ENCODE measurements around the gene PAQR8. TPM values are rescaled to one million over a fixed set of nuclear protein-coding genes. Genes with fewer than 3 reads are reported as not detected.
A peak's percentile ranks its signal among the peaks of the same experiment; 100 is the strongest.

PAQR8 gene
- total RNA-seq, 1 experiment from 2014 or later: 3.7 TPM

- TF ChIP-seq, protein P1, sequence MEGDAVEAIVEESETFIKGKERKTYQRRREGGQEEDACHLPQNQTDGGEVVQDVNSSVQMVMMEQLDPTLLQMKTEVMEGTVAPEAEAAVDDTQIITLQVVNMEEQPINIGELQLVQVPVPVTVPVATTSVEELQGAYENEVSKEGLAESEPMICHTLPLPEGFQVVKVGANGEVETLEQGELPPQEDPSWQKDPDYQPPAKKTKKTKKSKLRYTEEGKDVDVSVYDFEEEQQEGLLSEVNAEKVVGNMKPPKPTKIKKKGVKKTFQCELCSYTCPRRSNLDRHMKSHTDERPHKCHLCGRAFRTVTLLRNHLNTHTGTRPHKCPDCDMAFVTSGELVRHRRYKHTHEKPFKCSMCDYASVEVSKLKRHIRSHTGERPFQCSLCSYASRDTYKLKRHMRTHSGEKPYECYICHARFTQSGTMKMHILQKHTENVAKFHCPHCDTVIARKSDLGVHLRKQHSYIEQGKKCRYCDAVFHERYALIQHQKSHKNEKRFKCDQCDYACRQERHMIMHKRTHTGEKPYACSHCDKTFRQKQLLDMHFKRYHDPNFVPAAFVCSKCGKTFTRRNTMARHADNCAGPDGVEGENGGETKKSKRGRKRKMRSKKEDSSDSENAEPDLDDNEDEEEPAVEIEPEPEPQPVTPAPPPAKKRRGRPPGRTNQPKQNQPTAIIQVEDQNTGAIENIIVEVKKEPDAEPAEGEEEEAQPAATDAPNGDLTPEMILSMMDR (conservative IDR thresholded peaks at IDR 0.05): no peak
- no peak for TF ChIP-seq EZH2 (IDR thresholded peaks at IDR 0.05; ENCODE audit: low read depth)
- Histone ChIP-seq H3F3A (ENCODE audit: insufficient read depth, low read depth) (peaks cover 3% of the 10 kb centered on the region; the same call in 1 of the 2 replicates), H3K36me3 (ENCODE audit: low read depth) (no peaks in the 10 kb centered on the region), H3K27me3 (ENCODE audit: insufficient read depth, low read depth) (no peaks in the 10 kb centered on the region), H3K27ac (no peak overlapping the region), H3K4me2 (no peak overlapping the region), H3K79me2 (ENCODE audit: low read depth) (no peaks in the 10 kb centered on the region), H3K9me3 (ENCODE audit: insufficient read depth, low read depth) (no peaks in the 10 kb centered on the region), H3K4me3 (no peak overlapping the region), H3K4me1 (replicated peaks; ENCODE audit: insufficient read depth) (peaks cover 9% of the 10 kb centered on the region), H4K20me1 (ENCODE audit: insufficient read depth) (no peaks in the 10 kb centered on the region), H3K9me2 (ENCODE audit: insufficient read depth) (no peaks in the 10 kb centered on the region), H2AFZ (no peak overlapping the region)
- intact Hi-C loops (cut with micrococcal nuclease; ENCODE audit: unreplicated experiment): no loop called here
- no peak for DNase-seq
- no TSS peak for BruUV-seq (replicated peaks)
- POLR2A ChIA-PET (ENCODE audit: unreplicated experiment): no interaction called here
- CTCF ChIA-PET: no interaction called here
Observed at GRCh38 chr6:52328729-52329128, 33.2 kb upstream of the PAQR8 start.

DNA sequence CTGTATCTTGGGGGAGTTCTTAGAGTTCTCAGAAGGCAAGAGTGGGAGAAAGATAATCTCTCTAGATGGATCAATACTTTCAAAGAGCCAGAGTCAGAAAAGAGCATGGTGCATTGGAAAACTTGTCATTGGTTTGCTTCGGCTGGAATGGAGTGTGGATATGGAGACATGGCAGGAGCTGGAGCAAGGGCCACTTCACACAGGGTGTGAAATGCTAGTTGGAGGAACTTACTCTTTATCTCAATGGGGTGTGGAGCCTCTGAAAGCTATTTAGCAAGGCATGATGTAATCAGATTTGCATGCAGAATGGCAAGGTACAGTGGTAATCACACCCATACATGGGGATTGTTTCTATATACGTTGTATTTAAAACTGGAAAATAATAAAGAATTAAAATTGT lies 31.5 kb upstream of the PAQR8 start:
- no TSS peak for BruUV-seq (replicated peaks)
- intact Hi-C loops (cut with micrococcal nuclease; ENCODE audit: unreplicated experiment): no loop called here
- Histone ChIP-seq H3K79me2 (ENCODE audit: low read depth) (no peaks in the 10 kb centered on the region), H3K4me1 (replicated peaks; ENCODE audit: insufficient read depth) (peaks cover 23% of the 10 kb centered on the region), H3F3A (ENCODE audit: insufficient read depth, low read depth) (peaks cover 11% of the 10 kb centered on the region; the same call in 1 of the 2 replicates), H3K36me3 (ENCODE audit: low read depth) (no peaks in the 10 kb centered on the region), H3K4me3 (no peak overlapping the region), H3K9me2 (ENCODE audit: insufficient read depth) (no peaks in the 10 kb centered on the region), H3K4me2 (no peak overlapping the region), H3K27ac (no peak overlapping the region), H3K9me3 (ENCODE audit: insufficient read depth, low read depth) (no peaks in the 10 kb centered on the region), H3K27me3 (ENCODE audit: insufficient read depth, low read depth) (no peaks in the 10 kb centered on the region), H2AFZ (no peak overlapping the region), H4K20me1 (ENCODE audit: insufficient read depth) (no peaks in the 10 kb centered on the region)
- TF ChIP-seq, protein P1 (conservative IDR thresholded peaks at IDR 0.05): no peak
- no peak for TF ChIP-seq EZH2 (IDR thresholded peaks at IDR 0.05; ENCODE audit: low read depth)
- DNase-seq: peak in 1 of 2 experiments; percentile 45
- ChIA-PET POLR2A (ENCODE audit: unreplicated experiment) (interaction anchor here (0.6 kb wide), 1 partner anchor 77 kb away, joined by 17 read pairs; no protein-coding TSS in a partner anchor), CTCF (no interaction called here)

DNA sequence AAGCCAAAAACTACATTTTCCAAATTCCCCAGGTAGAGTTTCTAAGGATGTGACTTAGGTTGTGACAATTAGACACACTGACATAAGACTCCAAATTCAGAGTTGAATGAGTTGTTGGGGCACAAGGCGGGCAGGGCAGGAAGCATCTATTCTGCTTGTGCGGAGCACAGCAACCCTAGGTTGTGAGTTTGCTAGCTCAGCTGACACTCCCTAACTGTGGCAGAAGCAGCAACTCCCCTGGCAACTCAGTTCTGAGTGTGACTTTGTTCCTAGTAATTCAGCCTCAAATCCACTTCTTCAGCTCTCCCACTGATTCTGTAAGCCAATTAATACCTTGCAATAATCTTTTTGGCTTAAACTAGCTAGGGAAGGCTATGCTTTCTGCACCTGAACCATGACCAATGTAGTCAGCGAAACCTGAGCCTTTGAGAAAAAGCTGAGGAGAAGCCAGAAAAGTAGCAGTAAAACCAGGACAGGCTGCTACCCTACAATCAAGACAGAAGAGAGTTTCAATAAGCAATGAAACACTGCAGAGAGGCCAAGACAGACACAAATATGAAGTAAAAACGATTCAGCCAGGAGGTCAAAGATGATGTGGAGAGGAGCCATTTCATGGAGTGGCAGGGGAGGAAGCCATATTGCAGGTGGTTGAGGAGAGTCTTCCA lies 30.0 kb upstream of the PAQR8 start:
- H3K36me3 ChIP-seq (ENCODE audit: low read depth): no peaks in the 10 kb centered on the region
- H3K9me3 ChIP-seq (ENCODE audit: insufficient read depth, low read depth): no peaks in the 10 kb centered on the region
- no peak overlapping the region for H3K4me3 ChIP-seq
- TF ChIP-seq, protein P1 (conservative IDR thresholded peaks at IDR 0.05): no peak
- no peak for TF ChIP-seq EZH2 (IDR thresholded peaks at IDR 0.05; ENCODE audit: low read depth)
- no peaks in the 10 kb centered on the region for H4K20me1 ChIP-seq (ENCODE audit: insufficient read depth)
- H3K27ac ChIP-seq: no peak overlapping the region
- no peaks in the 10 kb centered on the region for H3K9me2 ChIP-seq (ENCODE audit: insufficient read depth)
- H3K27me3 ChIP-seq (ENCODE audit: insufficient read depth, low read depth): no peaks in the 10 kb centered on the region
- no peak overlapping the region for H3K4me2 ChIP-seq
- CTCF ChIA-PET: no interaction called here
- intact Hi-C loops (cut with micrococcal nuclease; ENCODE audit: unreplicated experiment): no loop called here
- no TSS peak for BruUV-seq (replicated peaks)
- DNase-seq: no peak
- POLR2A ChIA-PET (ENCODE audit: unreplicated experiment): no interaction called here
- no peak overlapping the region for H2AFZ ChIP-seq
- H3K4me1 ChIP-seq (replicated peaks; ENCODE audit: insufficient read depth): peaks cover 37% of the 10 kb centered on the region
- H3K79me2 ChIP-seq (ENCODE audit: low read depth): no peaks in the 10 kb centered on the region
- peaks cover 19% of the 10 kb centered on the region; the same call in 1 of the 2 replicates for H3F3A ChIP-seq (ENCODE audit: insufficient read depth, low read depth)

All from PC-9 (cell line).